ENCODE measurements around the gene CCR3. TPM values are rescaled to one million over a fixed set of nuclear protein-coding genes. Genes with fewer than 3 reads are reported as not detected.

CCR3 gene
- total and polyA plus RNA-seq, 2 donors, result 0.27 to 0.33 TPM

GRCh38 chr3:46285931-46286619 lies 43.8 kb downstream of the CCR3 start:
- Histone ChIP-seq H3K9me3 (ENCODE audit: control insufficient read depth in 2 of 2, insufficient read depth in 1 of 2, low read length in 1 of 2) (no peaks in the 10 kb centered on the region), H3K27me3 (ENCODE audit: control insufficient read depth in 2 of 2, insufficient read depth in 1 of 2, low read length in 1 of 2) (no peaks in the 10 kb centered on the region), H3K4me1 (ENCODE audit: control insufficient read depth in 2 of 2, insufficient read depth in 2 of 2, low read length in 2 of 2) (peaks cover 0 to 3% of the 10 kb centered on the region in 2 donors), H3K4me3 (ENCODE audit: low read length in 2 of 2) (no peak overlapping the region), H3K36me3 (ENCODE audit: control insufficient read depth in 2 of 2, insufficient read depth in 2 of 2, low read length in 1 of 2) (no peaks in the 10 kb centered on the region), H3K27ac (ENCODE audit: low read depth in 1 of 2, low read length in 1 of 2) (no peak overlapping the region)
- no peak for DNase-seq (ENCODE audit: low read depth in 6 of 9, low spot score in 9 of 9)
- WGBS, result 95% methylated on average over 5 of the region's 5 CpGs

GRCh38 chr3:46286947-46287565 lies 44.8 kb downstream of the CCR3 start:
- no peaks in the 10 kb centered on the region for H3K27me3 ChIP-seq (ENCODE audit: control insufficient read depth in 2 of 2, insufficient read depth in 1 of 2, low read length in 1 of 2)
- 85% methylated on average over 5 of the region's 5 CpGs for WGBS
- H3K27ac ChIP-seq (ENCODE audit: low read depth in 1 of 2, low read length in 1 of 2), result no peak overlapping the region
- no peaks in the 10 kb centered on the region for H3K4me1 ChIP-seq (ENCODE audit: control insufficient read depth in 2 of 2, insufficient read depth in 2 of 2, low read length in 2 of 2)
- no peak for DNase-seq (ENCODE audit: low read depth in 6 of 9, low spot score in 9 of 9)
- H3K36me3 ChIP-seq (ENCODE audit: control insufficient read depth in 2 of 2, insufficient read depth in 2 of 2, low read length in 1 of 2), result no peaks in the 10 kb centered on the region
- no peak overlapping the region for H3K4me3 ChIP-seq (ENCODE audit: low read length in 2 of 2)
- no peaks in the 10 kb centered on the region for H3K9me3 ChIP-seq (ENCODE audit: control insufficient read depth in 2 of 2, insufficient read depth in 1 of 2, low read length in 1 of 2)

GRCh38 chr3:46289551-46289950 lies 47.3 kb downstream of the CCR3 start:
- no peaks in the 10 kb centered on the region for H3K27me3 ChIP-seq (ENCODE audit: control insufficient read depth in 2 of 2, insufficient read depth in 1 of 2, low read length in 1 of 2)
- no peak for DNase-seq (ENCODE audit: low read depth in 6 of 9, low spot score in 9 of 9)
- no peak overlapping the region for H3K27ac ChIP-seq (ENCODE audit: low read depth in 1 of 2, low read length in 1 of 2)
- no peaks in the 10 kb centered on the region for H3K9me3 ChIP-seq (ENCODE audit: control insufficient read depth in 2 of 2, insufficient read depth in 1 of 2, low read length in 1 of 2)
- H3K4me1 ChIP-seq (ENCODE audit: control insufficient read depth in 2 of 2, insufficient read depth in 2 of 2, low read length in 2 of 2), result peaks cover 0 to 6% of the 10 kb centered on the region in 2 donors
- 94% methylated on average over 1 of the region's 1 CpG for WGBS
- no peak overlapping the region for H3K4me3 ChIP-seq (ENCODE audit: low read length in 2 of 2)
- no peaks in the 10 kb centered on the region for H3K36me3 ChIP-seq (ENCODE audit: control insufficient read depth in 2 of 2, insufficient read depth in 2 of 2, low read length in 1 of 2)

- Histone ChIP-seq H3K27ac (ENCODE audit: low read depth in 1 of 2, low read length in 1 of 2) (no peak overlapping the region), H3K9me3 (ENCODE audit: control insufficient read depth in 2 of 2, insufficient read depth in 1 of 2, low read length in 1 of 2) (no peaks in the 10 kb centered on the region), H3K27me3 (ENCODE audit: control insufficient read depth in 2 of 2, insufficient read depth in 1 of 2, low read length in 1 of 2) (no peaks in the 10 kb centered on the region), H3K4me1 (ENCODE audit: control insufficient read depth in 2 of 2, insufficient read depth in 2 of 2, low read length in 2 of 2) (peaks cover 0 to 6% of the 10 kb centered on the region in 2 donors), H3K36me3 (ENCODE audit: control insufficient read depth in 2 of 2, insufficient read depth in 2 of 2, low read length in 1 of 2) (no peaks in the 10 kb centered on the region), H3K4me3 (ENCODE audit: low read length in 2 of 2) (no peak overlapping the region)
- no peak for DNase-seq (ENCODE audit: low read depth in 6 of 9, low spot score in 9 of 9)
- 98% methylated on average over 2 of the region's 2 CpGs for WGBS
Measured at GRCh38 chr3:46289966-46290365, 47.7 kb downstream of the CCR3 start.

- 95% methylated on average over 2 of the region's 2 CpGs for WGBS
- no peak overlapping the region for H3K27ac ChIP-seq (ENCODE audit: low read depth in 1 of 2, low read length in 1 of 2)
Measured at GRCh38 chr3:46291046-46291445, 48.8 kb downstream of the CCR3 start.

GRCh38 chr3:46293035-46293724 lies 50.9 kb downstream of the CCR3 start:
- H3K27ac ChIP-seq (ENCODE audit: low read depth in 1 of 2, low read length in 1 of 2), result no peak overlapping the region
- no peaks in the 10 kb centered on the region for H3K27me3 ChIP-seq (ENCODE audit: control insufficient read depth in 2 of 2, insufficient read depth in 1 of 2, low read length in 1 of 2)
- H3K4me3 ChIP-seq (ENCODE audit: low read length in 2 of 2), result no peak overlapping the region
- no peaks in the 10 kb centered on the region for H3K36me3 ChIP-seq (ENCODE audit: control insufficient read depth in 2 of 2, insufficient read depth in 2 of 2, low read length in 1 of 2)
- DNase-seq (ENCODE audit: low read depth in 6 of 9, low spot score in 9 of 9), result no peak
- peaks cover 3 to 26% of the 10 kb centered on the region in 2 donors for H3K4me1 ChIP-seq (ENCODE audit: control insufficient read depth in 2 of 2, insufficient read depth in 2 of 2, low read length in 2 of 2)
- WGBS, result 94% methylated on average over 2 of the region's 2 CpGs
- H3K9me3 ChIP-seq (ENCODE audit: control insufficient read depth in 2 of 2, insufficient read depth in 1 of 2, low read length in 1 of 2), result no peaks in the 10 kb centered on the region

More at GRCh38 chr3:46291046-46291445, 48.8 kb downstream of the CCR3 start:
- no peaks in the 10 kb centered on the region for H3K36me3 ChIP-seq (ENCODE audit: control insufficient read depth in 2 of 2, insufficient read depth in 2 of 2, low read length in 1 of 2)
- no peaks in the 10 kb centered on the region for H3K27me3 ChIP-seq (ENCODE audit: control insufficient read depth in 2 of 2, insufficient read depth in 1 of 2, low read length in 1 of 2)
- DNase-seq (ENCODE audit: low read depth in 6 of 9, low spot score in 9 of 9), result no peak
- peaks cover 0 to 6% of the 10 kb centered on the region in 2 donors for H3K4me1 ChIP-seq (ENCODE audit: control insufficient read depth in 2 of 2, insufficient read depth in 2 of 2, low read length in 2 of 2)
- no peaks in the 10 kb centered on the region for H3K9me3 ChIP-seq (ENCODE audit: control insufficient read depth in 2 of 2, insufficient read depth in 1 of 2, low read length in 1 of 2)
- H3K4me3 ChIP-seq (ENCODE audit: low read length in 2 of 2), result no peak overlapping the region

- DNase-seq (ENCODE audit: low read depth in 6 of 9, low spot score in 9 of 9), result no peak
- Histone ChIP-seq H3K9me3 (ENCODE audit: control insufficient read depth in 2 of 2, insufficient read depth in 1 of 2, low read length in 1 of 2) (no peaks in the 10 kb centered on the region), H3K36me3 (ENCODE audit: control insufficient read depth in 2 of 2, insufficient read depth in 2 of 2, low read length in 1 of 2) (no peaks in the 10 kb centered on the region), H3K4me3 (ENCODE audit: low read length in 2 of 2) (no peak overlapping the region), H3K27ac (ENCODE audit: low read depth in 1 of 2, low read length in 1 of 2) (no peak overlapping the region), H3K4me1 (ENCODE audit: control insufficient read depth in 2 of 2, insufficient read depth in 2 of 2, low read length in 2 of 2) (peaks cover 9 to 37% of the 10 kb centered on the region in 2 donors), H3K27me3 (ENCODE audit: control insufficient read depth in 2 of 2, insufficient read depth in 1 of 2, low read length in 1 of 2) (no peaks in the 10 kb centered on the region)
- 93% methylated on average over 4 of the region's 4 CpGs for WGBS
Measured at GRCh38 chr3:46293991-46294833, 52.0 kb downstream of the CCR3 start.

GRCh38 chr3:46296826-46297225 lies 54.6 kb downstream of the CCR3 start:
- WGBS, result 87% methylated on average over 1 of the region's 1 CpG
- DNase-seq (ENCODE audit: low read depth in 6 of 9, low spot score in 9 of 9), result no peak
- Histone ChIP-seq H3K4me3 (ENCODE audit: low read length in 2 of 2) (no peak overlapping the region), H3K27me3 (ENCODE audit: control insufficient read depth in 2 of 2, insufficient read depth in 1 of 2, low read length in 1 of 2) (no peaks in the 10 kb centered on the region), H3K4me1 (ENCODE audit: control insufficient read depth in 2 of 2, insufficient read depth in 2 of 2, low read length in 2 of 2) (peaks cover 11 to 56% of the 10 kb centered on the region in 2 donors), H3K9me3 (ENCODE audit: control insufficient read depth in 2 of 2, insufficient read depth in 1 of 2, low read length in 1 of 2) (no peaks in the 10 kb centered on the region), H3K27ac (ENCODE audit: low read depth in 1 of 2, low read length in 1 of 2) (no peak overlapping the region), H3K36me3 (ENCODE audit: control insufficient read depth in 2 of 2, insufficient read depth in 2 of 2, low read length in 1 of 2) (no peaks in the 10 kb centered on the region)

All from thymus (tissue), 11 donors.